A549 (cell line): ENCODE results near the gene BABAM2. TPM values are rescaled to one million over a fixed set of nuclear protein-coding genes. Genes with fewer than 3 reads are reported as not detected.
A peak's percentile ranks its signal among the peaks of the same experiment; 100 is the strongest.

Experiments used
- ATAC-seq, 2 experiments: fragments of 200-7000 bp in 1 of 2; fragments of >200 bp in 1 of 2; cut with Nextera tagmentation in 1 of 2; cut with Tn5 transposase in 1 of 2; 3 replicates each; pipeline versions ENCODE4 v1.8.0 to v1.9.1; 2018 to 2020; ENCODE audit warnings: mild to moderate bottlenecking in 1 of 2, moderate library complexity in 1 of 2
- CTCF ChIA-PET: fragments of 300-600 bp; sonication (Branson Sonifier 250); formaldehyde crosslinking; extraction: SDS; loops from one replicate; lab custom pipeline; 2021; ENCODE audit warnings: antibody characterized with exemption, inconsistent platforms; lab: Yijun Ruan, JAX
- POLR2A ChIA-PET: fragments of 350-600 bp; formaldehyde crosslinking; extraction: SDS; loops from one replicate; lab custom pipeline; 2021; ENCODE audit warnings: antibody characterized with exemption, inconsistent platforms; lab: Yijun Ruan, JAX
- DNase-seq, 2 experiments: peaks; one replicate each; pipeline versions ENCODE4 v3.0.0 to v3.0.0-alpha.2; 2011 to 2016; ENCODE audit warnings: low read depth in 1 of 2, low spot score in 1 of 2
- FAIRE-seq: peaks from 2 replicates; lab custom pipeline; 2011; peaks lifted over from hg19 to GRCh38; lab: Jason Lieb, UNC
- H3K27ac ChIP-seq, 2 experiments: fragments of >200 bp; sonication (Bioruptor Twin); formaldehyde crosslinking; 3 replicates each; pipeline ENCODE4 v1.5.1; 2016 to 2017
- H3K4me1 ChIP-seq: fragments of >200 bp; sonication (Bioruptor Twin); formaldehyde crosslinking; 3 replicates; pipeline ENCODE4 v1.6.1; 2016
- H3K4me2 ChIP-seq: fragments of >200 bp; sonication (Bioruptor Twin); formaldehyde crosslinking; 3 replicates; pipeline ENCODE4 v1.6.1; 2016
- H3K4me3 ChIP-seq: fragments of >200 bp; sonication (Bioruptor Twin); formaldehyde crosslinking; 3 replicates; pipeline ENCODE4 v1.5.1; 2016
- H3K9me3 ChIP-seq: fragments of >200 bp; sonication (Bioruptor Twin); formaldehyde crosslinking; 3 replicates; pipeline ENCODE4 v1.6.1; 2016
- BCL3 ChIP-seq: fragments of >200 bp; sonication (Bioruptor Twin); formaldehyde crosslinking; IDR thresholded peaks from 3 replicates; pipeline ENCODE4 v1.6.1; 2016
- CEBPB ChIP-seq, 2 experiments: fragments of >200 bp in 1 of 2; sonication (Bioruptor Twin) in 1 of 2; formaldehyde crosslinking in 1 of 2; IDR thresholded peaks; 2 replicates each; pipeline ENCODE4 v1.6.1; 2012 to 2016
- CTCF ChIP-seq: fragments of >200 bp; sonication (Bioruptor Twin); formaldehyde crosslinking; IDR thresholded peaks from 3 replicates; pipeline ENCODE4 v1.5.1; 2016
- EHF ChIP-seq: fragments of 250-450 bp; sonication (Bioruptor Pico); IDR thresholded peaks from 2 replicates; pipeline ENCODE4 v1.5.0; 2020; ENCODE audit warnings: mild to moderate bottlenecking
- ESRRA ChIP-seq: fragments of 150-350 bp; IDR thresholded peaks from 2 replicates; pipeline ENCODE4 v1.6.1; 2014; ENCODE audit warnings: mild to moderate bottlenecking, low read length, borderline replicate concordance
- FOSB ChIP-seq: fragments of 250-450 bp; sonication (Bioruptor Pico); IDR thresholded peaks from 2 replicates; pipeline ENCODE4 v1.5.0; 2020; ENCODE audit warnings: mild to moderate bottlenecking, moderate library complexity
- FOSL2 ChIP-seq, 2 experiments: fragments of 450-650 bp in 1 of 2; fragments of >200 bp in 1 of 2; sonication (Bioruptor Twin) in 1 of 2; formaldehyde crosslinking; IDR thresholded peaks; 2 replicates each; pipeline versions ENCODE4 v1.5.0 to v1.6.1; 2016 to 2020; ENCODE audit warnings: mild to moderate bottlenecking in 1 of 2, moderate library complexity in 1 of 2
- KDM1A ChIP-seq: fragments of 200-600 bp; sonication (generic); IDR thresholded peaks from 2 replicates; pipeline ENCODE4 v1.6.1; 2016; ENCODE audit warnings: low read depth, mild to moderate bottlenecking
- KDM5A ChIP-seq: fragments of 200-600 bp; sonication (generic); IDR thresholded peaks from 2 replicates; pipeline ENCODE4 v1.6.1; 2016; ENCODE audit warnings: antibody characterized with exemption, mild to moderate bottlenecking
- MYC ChIP-seq: IDR thresholded peaks from 2 replicates; pipeline ENCODE4 v1.6.1; 2012; ENCODE audit warnings: mild to moderate bottlenecking, inconsistent platforms, low read length, improper control_type of control experiment, borderline replicate concordance
- NPAS2 ChIP-seq: fragments of 250-450 bp; sonication (Bioruptor Pico); IDR thresholded peaks from 2 replicates; pipeline ENCODE4 v1.8.0; 2022; ENCODE audit warnings: mild to moderate bottlenecking, moderate library complexity, borderline replicate concordance
- NR3C1 ChIP-seq: fragments of >200 bp; sonication (Bioruptor Twin); formaldehyde crosslinking; IDR thresholded peaks from 3 replicates; pipeline ENCODE4 v1.6.1; 2017
- PBX3 ChIP-seq: IDR thresholded peaks from 2 replicates; pipeline ENCODE4 v1.6.1; 2012
- PHF8 ChIP-seq: fragments of 200-600 bp; sonication (generic); IDR thresholded peaks from 2 replicates; pipeline ENCODE4 v1.6.1; 2016; ENCODE audit warnings: low read depth, mild to moderate bottlenecking, antibody characterized with exemption, moderate library complexity, borderline replicate concordance
- POLR2AphosphoS2 ChIP-seq: conservative IDR thresholded peaks from 2 replicates; pipeline ENCODE4 v1.6.1; 2012; ENCODE audit warnings: low read length, improper control_type of control experiment, inconsistent platforms
- RNF2 ChIP-seq: fragments of 200-600 bp; sonication (generic); IDR thresholded peaks from 2 replicates; pipeline ENCODE4 v1.6.1; 2016; ENCODE audit warnings: low read depth, mild to moderate bottlenecking, antibody characterized with exemption, moderate library complexity, borderline replicate concordance
- ZFP36 ChIP-seq: fragments of 450-650 bp; IDR thresholded peaks from 2 replicates; pipeline ENCODE4 v1.6.1; 2014; ENCODE audit warnings: borderline replicate concordance; ENCODE audit not compliant: partially characterized antibody
- ZNF302 ChIP-seq: fragments of 250-450 bp; sonication (Bioruptor Pico); IDR thresholded peaks from 2 replicates; pipeline ENCODE4 v1.9.0; 2021; ENCODE audit warnings: inconsistent platforms, mild to moderate bottlenecking, moderate library complexity
- WGBS: methylation state at CpG from one replicate; pipeline ENCODE4 v1.1.6; 2017; ENCODE audit errors: missing lambda C conversion rate; 5-methylcytosine and 5-hydroxymethylcytosine counted together
- polyA plus RNA-seq, 4 experiments: library from polyadenylated mRNA; depleted of rRNA in 3 of 4; stranded (reverse); fragments of >200 nt; fragmentation: RNase III in 1 of 4; extraction: RNeasy Plus Mini Kit Qiagen cat#74134 plus additional on column Dnase treatment in 1 of 4; gene quantifications; 2 replicates in 3 of 4; 3 replicates in 1 of 4; pipeline ENCODE4 v1.2.3, GENCODE V29; 2011 to 2017
- TF ChIP-seq, protein P1 (sequence below): fragments of 150-350 bp; IDR thresholded peaks from 2 replicates; pipeline ENCODE4 v1.6.1; 2014; ENCODE audit warnings: low read depth, mild to moderate bottlenecking, low read length

The BABAM2 gene
- polyA plus RNA-seq, 2 of the 4 experiments (the other 2 are of a cell fraction): 53.7 to 78.4 TPM

DNA sequence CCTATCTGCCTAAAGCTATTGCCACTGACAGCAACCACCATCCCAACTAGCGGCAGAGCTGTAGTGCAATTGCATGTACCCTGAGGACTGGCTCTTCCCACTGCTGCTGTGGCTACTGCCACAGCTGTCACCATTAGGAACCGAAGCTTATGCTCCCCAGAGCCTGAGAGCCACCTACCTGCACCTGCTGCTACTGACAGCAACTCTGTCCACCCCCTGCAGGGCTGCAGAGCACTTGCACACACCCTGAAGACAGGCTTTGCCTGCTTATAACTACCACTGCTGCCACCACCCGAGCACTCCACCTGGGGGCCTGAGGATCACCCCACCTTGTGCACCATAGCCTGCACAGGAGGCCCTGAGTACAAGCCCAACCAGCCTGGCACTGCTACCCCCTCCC lies 284.5 kb downstream of the BABAM2 start:
- DNase-seq: no peak
- TF ChIP-seq ZFP36 (no peak), ESRRA (no peak), FOSL2 (IDR thresholded peaks at IDR 0.05) (no peak), FOSL2 (CRISPR knock-in tag; IDR thresholded peaks at IDR 0.05) (no peak), CTCF (no peak), KDM1A (no peak), CEBPB (IDR thresholded peaks at IDR 0.05) (no peak)
- TF ChIP-seq, all 56 proteins: peak for 0
- ChIA-PET CTCF (no interaction called here), POLR2A (no interaction called here)
- Histone ChIP-seq H3K4me3 (no peak overlapping the region), H3K4me2 (no peak overlapping the region), H3K4me1 (peaks cover 12% of the 10 kb centered on the region), H3K27ac (peak overlapping the region in 1 of 2 experiments; percentile 51; a peak in 1 of 6 replicates), H3K9me3 (peaks cover 37% of the 10 kb centered on the region)
- 83% methylated on average over 3 of the region's 3 CpGs for WGBS
- no peak for FAIRE-seq
- peak; percentile 54 to 68; a peak in 4 of 6 replicates for ATAC-seq

DNA sequence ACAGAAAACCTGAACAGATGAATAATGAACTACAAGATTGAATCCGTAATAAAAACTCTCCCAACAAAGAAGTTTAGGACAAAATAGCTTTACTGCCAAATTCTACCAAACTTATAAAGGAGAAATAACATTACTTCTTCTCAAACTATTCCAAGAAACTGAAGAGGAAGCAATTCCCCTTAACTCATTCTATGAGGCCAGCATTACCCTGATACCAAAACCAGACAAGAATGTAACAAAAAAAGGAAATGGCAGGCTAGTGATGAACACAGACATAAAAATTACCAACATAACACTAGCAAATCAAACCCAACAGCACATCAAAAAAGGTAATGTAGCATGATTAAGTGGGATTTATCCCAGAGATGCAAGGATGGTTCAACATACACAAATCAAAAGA lies 288.4 kb downstream of the BABAM2 start:
- Histone ChIP-seq H3K9me3 (peaks cover 37% of the 10 kb centered on the region), H3K4me2 (no peak overlapping the region), H3K4me1 (no peaks in the 10 kb centered on the region), H3K4me3 (no peak overlapping the region), H3K27ac (no peak overlapping the region)
- ChIA-PET POLR2A (no interaction called here), CTCF (no interaction called here)
- TF ChIP-seq, protein P1, sequence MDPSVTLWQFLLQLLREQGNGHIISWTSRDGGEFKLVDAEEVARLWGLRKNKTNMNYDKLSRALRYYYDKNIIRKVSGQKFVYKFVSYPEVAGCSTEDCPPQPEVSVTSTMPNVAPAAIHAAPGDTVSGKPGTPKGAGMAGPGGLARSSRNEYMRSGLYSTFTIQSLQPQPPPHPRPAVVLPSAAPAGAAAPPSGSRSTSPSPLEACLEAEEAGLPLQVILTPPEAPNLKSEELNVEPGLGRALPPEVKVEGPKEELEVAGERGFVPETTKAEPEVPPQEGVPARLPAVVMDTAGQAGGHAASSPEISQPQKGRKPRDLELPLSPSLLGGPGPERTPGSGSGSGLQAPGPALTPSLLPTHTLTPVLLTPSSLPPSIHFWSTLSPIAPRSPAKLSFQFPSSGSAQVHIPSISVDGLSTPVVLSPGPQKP: no peak
- TF ChIP-seq KDM1A: no peak
- TF ChIP-seq NR3C1: no peak
- TF ChIP-seq PBX3: no peak
- no peak for TF ChIP-seq BCL3
- no peak for TF ChIP-seq ESRRA
- TF ChIP-seq POLR2AphosphoS2: no peak
- TF ChIP-seq RNF2: no peak
- no peak for TF ChIP-seq NPAS2 (CRISPR knock-in tag)
- no peak for TF ChIP-seq KDM5A
- TF ChIP-seq EHF (CRISPR knock-in tag): no peak
- TF ChIP-seq FOSB (CRISPR knock-in tag): no peak
- no peak for TF ChIP-seq ZNF302 (CRISPR knock-in tag)
- TF ChIP-seq PHF8: no peak
- no peak for TF ChIP-seq MYC
- no peak for ATAC-seq
- WGBS: 90% methylated on average over 1 of the region's 1 CpG
- DNase-seq: no peak
- no peak for FAIRE-seq
